HepG2 (cell line): ENCODE measurements around the gene KANTR. TPM values are rescaled to one million over a fixed set of nuclear protein-coding genes. Genes with fewer than 3 reads are reported as not detected.

ENCODE experiments used
- ATAC-seq: fragments of 200-7000 bp; cut with Tn5 transposase; 3 replicates; pipeline ENCODE4 v1.9.1; 2020; ENCODE audit warnings: mild to moderate bottlenecking, moderate library complexity
- BruUV-seq: library from RNA; stranded (reverse); fragments of 400-500 nt; replicated peaks from 2 replicates; lab custom pipeline; 2021; lab: Mats Ljungman, UMichigan
- CTCF ChIA-PET: fragments of 300-600 bp; formaldehyde crosslinking; extraction: SDS; loops from one replicate; lab custom pipeline; 2021; ENCODE audit warnings: low total read pairs, inconsistent platforms, low intra/inter-chr PET ratio; lab: Yijun Ruan, JAX
- POLR2A ChIA-PET: fragments of 350-600 bp; sonication (Branson Sonifier 250); formaldehyde crosslinking; loops from one replicate; lab custom pipeline; 2020; ENCODE audit warnings: antibody characterized with exemption, inconsistent platforms; lab: Yijun Ruan, JAX
- DNase-seq: peaks from one replicate; pipeline ENCODE4 v3.0.0-alpha.2; 2015; ENCODE audit warnings: low spot score
- FAIRE-seq: peaks from 3 replicates; lab custom pipeline; 2011; peaks lifted over from hg19 to GRCh38; lab: Jason Lieb, UNC
- H2AFZ ChIP-seq: one replicate; pipeline ENCODE4 v1.6.1; 2011; ENCODE audit warnings: low read length, inconsistent platforms
- H3K27ac ChIP-seq: fragments of 300-600 bp; 3 replicates; pipeline ENCODE4 v1.8.0; 2011; ENCODE audit warnings: mixed run types, mild to moderate bottlenecking, mixed read lengths, low read length, inconsistent platforms; ENCODE audit not compliant: insufficient read depth; ENCODE audit errors: extremely low read length
- H3K27me3 ChIP-seq, 2 experiments: fragments of 200-600 bp in 1 of 2; 2 replicates in 1 of 2; 3 replicates in 1 of 2; pipeline versions ENCODE4 v1.6.0 to v1.8.0; 2011; ENCODE audit warnings: low read length in 2 of 2, mild to moderate bottlenecking in 2 of 2, moderate library complexity in 2 of 2, inconsistent platforms in 1 of 2; ENCODE audit not compliant: insufficient read depth in 2 of 2, control insufficient read depth in 1 of 2
- H3K36me3 ChIP-seq, 2 experiments: fragments of 200-600 bp in 1 of 2; replicated peaks in 1 of 2; 2 replicates in 1 of 2; 3 replicates in 1 of 2; pipeline versions ENCODE4 v1.5.1 to v1.8.0; 2011; ENCODE audit warnings: low read length in 2 of 2, inconsistent platforms in 1 of 2; ENCODE audit not compliant: insufficient read depth in 2 of 2, control insufficient read depth in 1 of 2
- H3K4me1 ChIP-seq: 2 replicates; pipeline ENCODE4 v1.5.1; 2012; ENCODE audit warnings: low read length, inconsistent platforms; ENCODE audit not compliant: insufficient read depth
- H3K4me2 ChIP-seq: 2 replicates; pipeline ENCODE4 v1.6.0; 2011; ENCODE audit warnings: low read depth, low read length, inconsistent platforms
- H3K4me3 ChIP-seq, 3 experiments: fragments of 200-600 bp in 1 of 3; sonication (generic), shearing (Covaris generic) in 1 of 3; replicated peaks in 1 of 3; 2 replicates each; pipeline ENCODE4 v1.5.1; 2011 to 2016; ENCODE audit warnings: low read length in 3 of 3, inconsistent platforms in 2 of 3, low read depth in 2 of 3, mild to moderate bottlenecking in 2 of 3, control low read depth in 1 of 3, mixed read lengths in 1 of 3; ENCODE audit not compliant: insufficient read depth in 1 of 3
- H3K79me2 ChIP-seq: one replicate; pipeline ENCODE4 v1.6.1; 2011; ENCODE audit warnings: low read length, inconsistent platforms; ENCODE audit not compliant: insufficient read depth
- H3K9ac ChIP-seq: 2 replicates; pipeline ENCODE4 v1.6.0; 2011; ENCODE audit warnings: mild to moderate bottlenecking, low read depth, low read length, inconsistent platforms; ENCODE audit not compliant: insufficient read depth
- H3K9me3 ChIP-seq: 2 replicates; pipeline ENCODE4 v1.5.1; 2012; ENCODE audit warnings: mild to moderate bottlenecking, low read length
- H4K20me1 ChIP-seq: 2 replicates; pipeline ENCODE4 v1.6.0; 2011; ENCODE audit warnings: inconsistent platforms, mild to moderate bottlenecking, low read length, moderate library complexity; ENCODE audit not compliant: insufficient read depth
- BHLHE40 ChIP-seq: IDR thresholded peaks from 2 replicates; pipeline ENCODE4 v1.6.1; 2011; ENCODE audit warnings: low read length, improper control_type of control experiment
- GABPA ChIP-seq, 2 experiments: IDR thresholded peaks; 2 replicates each; pipeline ENCODE4 v1.6.1; 2011 to 2016; ENCODE audit warnings: low read depth in 2 of 2, low read length in 1 of 2, missing biosample characterization in 1 of 2, missing genetic modification characterization in 1 of 2
- HNRNPL ChIP-seq: fragments of 200-400 bp; formaldehyde crosslinking; IDR thresholded peaks from 2 replicates; pipeline ENCODE4 v1.6.1; 2017; ENCODE audit warnings: mild to moderate bottlenecking, low read depth, low read length
- WGBS: methylation state at CpG from one replicate; pipeline ENCODE4 v1.1.6; 2017; ENCODE audit warnings: low lambda C conversion rate; 5-methylcytosine and 5-hydroxymethylcytosine counted together
- in situ Hi-C: cut with HindIII; loops from 2 replicates; pipeline ENCODE4 v1.10.0; 2017; ENCODE audit warnings: low pct_unique_long_range_greater_than_20kb; ENCODE audit not compliant: extremely low pct_ligation_motif_present
- intact Hi-C: fragments of 100-400 bp; cut with micrococcal nuclease; formaldehyde crosslinking; loops from one replicate; pipeline ENCODE4 v1.10.0; 2022; ENCODE audit not compliant: unreplicated experiment
- polyA plus RNA-seq, 8 experiments: library from polyadenylated mRNA; depleted of rRNA in 3 of 8; stranded (reverse) in 7 of 8; unstranded in 1 of 8; fragments of >200 nt; fragmentation: Illumina TruSeq in 4 of 8; extraction: Trizol in 4 of 8; gene quantifications; 2 replicates each; pipeline versions ENCODE4 v1.2.1 to v1.2.3, GENCODE V29; 2011 to 2016; ENCODE audit warnings: low read depth in 4 of 8, missing spikeins in 1 of 8, mixed read lengths in 1 of 8; ENCODE audit not compliant: insufficient read depth in 1 of 8
- total RNA-seq, 5 experiments: library from RNA; depleted of rRNA; stranded (reverse); fragments of >200 nt; fragmentation: Illumina TruSeq; extraction: Trizol; gene quantifications; 2 replicates each; pipeline ENCODE4 v1.2.3, GENCODE V29; 2016; ENCODE audit warnings: low read depth in 1 of 5
- TF ChIP-seq, protein P1 (sequence below): sonication (generic); formaldehyde crosslinking; IDR thresholded peaks from 2 replicates; pipeline ENCODE4 v1.5.1; 2020; ENCODE audit warnings: mild to moderate bottlenecking, moderate library complexity, missing genetic modification reagents
- TF ChIP-seq, protein P2 (sequence below): sonication (generic); formaldehyde crosslinking; IDR thresholded peaks from 2 replicates; pipeline ENCODE4 v1.4.0; 2020; ENCODE audit warnings: missing genetic modification reagents
- TF ChIP-seq, protein P3 (sequence below): sonication (generic); formaldehyde crosslinking; IDR thresholded peaks from 2 replicates; pipeline ENCODE4 v1.5.0; 2020; ENCODE audit warnings: mild to moderate bottlenecking, missing genetic modification reagents
- TF ChIP-seq, protein P4 (sequence below): sonication (generic); formaldehyde crosslinking; IDR thresholded peaks from 2 replicates; pipeline ENCODE4 v1.8.1; 2023; ENCODE audit warnings: missing genetic modification reagents, inconsistent platforms, borderline replicate concordance
- TF ChIP-seq, protein P5 (sequence below): sonication (generic); formaldehyde crosslinking; IDR thresholded peaks from 2 replicates; pipeline ENCODE4 v1.4.0; 2020; ENCODE audit warnings: missing genetic modification reagents, low read depth, mild to moderate bottlenecking, borderline replicate concordance

Gene KANTR
- total and polyA plus RNA-seq, 2 of the 13 experiments (the other 11 are each of a cell fraction or from before 2014, with no cell fraction given), result 4.4 to 9.0 TPM

DNA sequence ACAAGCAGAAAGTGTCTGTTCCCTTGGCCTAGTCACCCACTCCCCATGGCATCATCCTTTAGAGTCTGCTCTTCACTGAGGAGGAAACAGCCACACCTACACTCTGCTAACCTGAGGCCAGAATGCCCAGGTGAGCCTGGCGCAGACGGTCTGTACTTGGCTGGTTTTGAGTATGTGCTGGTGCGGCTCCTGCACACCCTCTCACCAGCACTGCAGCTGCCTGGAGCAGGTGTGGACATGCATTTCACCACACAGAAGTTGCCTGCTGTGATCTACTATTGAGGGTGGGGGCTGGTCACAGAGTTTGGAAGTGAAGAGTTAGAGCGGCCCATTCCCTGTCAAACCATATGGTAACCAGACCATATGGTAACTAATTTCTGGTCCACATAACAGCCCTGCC, 39.5 kb downstream of the KANTR start:
- H3K9ac ChIP-seq, result no peak overlapping the region
- WGBS, result no CpG with 5 or more reads among the region's 4 CpGs
- no peaks in the 10 kb centered on the region for H3K9me3 ChIP-seq
- H3K4me1 ChIP-seq, result no peaks in the 10 kb centered on the region
- no peak for ATAC-seq
- in situ Hi-C loops, result no loop called here
- no peaks in the 10 kb centered on the region for H3K27me3 ChIP-seq
- no TSS peak for BruUV-seq
- no peak overlapping the region for H3K4me2 ChIP-seq
- no peak overlapping the region for H2AFZ ChIP-seq
- H3K36me3 ChIP-seq, result 0 out of 5 replicates have a peak, but pooled peaks cover 0 to 6% of the 10 kb centered on the region in 2 experiments
- FAIRE-seq, result no peak
- no peak overlapping the region for H3K4me3 ChIP-seq
- H4K20me1 ChIP-seq, result no peaks in the 10 kb centered on the region
- H3K27ac ChIP-seq, result no peak overlapping the region
- CTCF ChIA-PET, result no interaction called here
- POLR2A ChIA-PET, result no interaction called here
- H3K79me2 ChIP-seq, result no peaks in the 10 kb centered on the region
- TF ChIP-seq, protein P1, sequence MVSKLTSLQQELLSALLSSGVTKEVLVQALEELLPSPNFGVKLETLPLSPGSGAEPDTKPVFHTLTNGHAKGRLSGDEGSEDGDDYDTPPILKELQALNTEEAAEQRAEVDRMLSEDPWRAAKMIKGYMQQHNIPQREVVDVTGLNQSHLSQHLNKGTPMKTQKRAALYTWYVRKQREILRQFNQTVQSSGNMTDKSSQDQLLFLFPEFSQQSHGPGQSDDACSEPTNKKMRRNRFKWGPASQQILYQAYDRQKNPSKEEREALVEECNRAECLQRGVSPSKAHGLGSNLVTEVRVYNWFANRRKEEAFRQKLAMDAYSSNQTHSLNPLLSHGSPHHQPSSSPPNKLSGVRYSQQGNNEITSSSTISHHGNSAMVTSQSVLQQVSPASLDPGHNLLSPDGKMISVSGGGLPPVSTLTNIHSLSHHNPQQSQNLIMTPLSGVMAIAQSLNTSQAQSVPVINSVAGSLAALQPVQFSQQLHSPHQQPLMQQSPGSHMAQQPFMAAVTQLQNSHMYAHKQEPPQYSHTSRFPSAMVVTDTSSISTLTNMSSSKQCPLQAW (CRISPR knock-in tag), result no peak
- TF ChIP-seq, protein P2, sequence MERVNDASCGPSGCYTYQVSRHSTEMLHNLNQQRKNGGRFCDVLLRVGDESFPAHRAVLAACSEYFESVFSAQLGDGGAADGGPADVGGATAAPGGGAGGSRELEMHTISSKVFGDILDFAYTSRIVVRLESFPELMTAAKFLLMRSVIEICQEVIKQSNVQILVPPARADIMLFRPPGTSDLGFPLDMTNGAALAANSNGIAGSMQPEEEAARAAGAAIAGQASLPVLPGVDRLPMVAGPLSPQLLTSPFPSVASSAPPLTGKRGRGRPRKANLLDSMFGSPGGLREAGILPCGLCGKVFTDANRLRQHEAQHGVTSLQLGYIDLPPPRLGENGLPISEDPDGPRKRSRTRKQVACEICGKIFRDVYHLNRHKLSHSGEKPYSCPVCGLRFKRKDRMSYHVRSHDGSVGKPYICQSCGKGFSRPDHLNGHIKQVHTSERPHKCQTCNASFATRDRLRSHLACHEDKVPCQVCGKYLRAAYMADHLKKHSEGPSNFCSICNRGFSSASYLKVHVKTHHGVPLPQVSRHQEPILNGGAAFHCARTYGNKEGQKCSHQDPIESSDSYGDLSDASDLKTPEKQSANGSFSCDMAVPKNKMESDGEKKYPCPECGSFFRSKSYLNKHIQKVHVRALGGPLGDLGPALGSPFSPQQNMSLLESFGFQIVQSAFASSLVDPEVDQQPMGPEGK (CRISPR knock-in tag), result no peak
- no peak for DNase-seq
- intact Hi-C loops, result no loop called here

DNA sequence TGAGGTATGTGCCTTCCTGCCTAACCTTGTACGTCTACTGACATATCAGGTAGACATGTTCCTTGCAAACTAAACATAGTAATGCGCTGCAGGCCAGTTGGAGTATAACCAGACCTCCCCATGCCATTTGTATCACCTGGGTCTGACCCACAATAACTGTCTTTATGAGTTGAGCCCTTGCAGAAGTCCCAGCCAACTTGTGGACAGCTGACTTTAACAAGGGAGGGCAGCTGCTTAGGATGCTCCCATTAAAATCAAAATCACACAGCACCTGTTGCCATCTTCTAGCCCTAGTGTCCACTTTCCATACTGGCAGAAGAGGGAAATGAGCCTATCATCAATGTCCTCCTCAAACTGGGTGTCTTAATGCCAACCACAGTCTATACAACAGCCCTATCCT, 41.6 kb downstream of the KANTR start:
- ATAC-seq (no peak), FAIRE-seq (no peak), DNase-seq (no peak)
- BruUV-seq, result no TSS peak
- Histone ChIP-seq H4K20me1 (no peaks in the 10 kb centered on the region), H3K4me2 (no peak overlapping the region), H3K4me1 (no peaks in the 10 kb centered on the region), H3K27me3 (no peaks in the 10 kb centered on the region), H2AFZ (no peak overlapping the region), H3K79me2 (no peaks in the 10 kb centered on the region), H3K36me3 (0 out of 5 replicates have a peak, but pooled peaks cover 0 to 6% of the 10 kb centered on the region in 2 experiments), H3K9me3 (no peaks in the 10 kb centered on the region), H3K27ac (no peak overlapping the region), H3K4me3 (no peak overlapping the region), H3K9ac (no peak overlapping the region)
- no CpG with 5 or more reads among the region's 2 CpGs for WGBS
- intact Hi-C loops, result no loop called here
- POLR2A ChIA-PET, result no interaction called here
- in situ Hi-C loops, result no loop called here
- CTCF ChIA-PET, result no interaction called here
- TF ChIP-seq HNRNPL (no peak), BHLHE40 (no peak), GABPA (IDR thresholded peaks at IDR 0.05; ENCODE audit: low read depth, low read length) (no peak), GABPA (CRISPR knock-in tag; IDR thresholded peaks at IDR 0.05; ENCODE audit: low read depth) (no peak)
- TF ChIP-seq, protein P3, sequence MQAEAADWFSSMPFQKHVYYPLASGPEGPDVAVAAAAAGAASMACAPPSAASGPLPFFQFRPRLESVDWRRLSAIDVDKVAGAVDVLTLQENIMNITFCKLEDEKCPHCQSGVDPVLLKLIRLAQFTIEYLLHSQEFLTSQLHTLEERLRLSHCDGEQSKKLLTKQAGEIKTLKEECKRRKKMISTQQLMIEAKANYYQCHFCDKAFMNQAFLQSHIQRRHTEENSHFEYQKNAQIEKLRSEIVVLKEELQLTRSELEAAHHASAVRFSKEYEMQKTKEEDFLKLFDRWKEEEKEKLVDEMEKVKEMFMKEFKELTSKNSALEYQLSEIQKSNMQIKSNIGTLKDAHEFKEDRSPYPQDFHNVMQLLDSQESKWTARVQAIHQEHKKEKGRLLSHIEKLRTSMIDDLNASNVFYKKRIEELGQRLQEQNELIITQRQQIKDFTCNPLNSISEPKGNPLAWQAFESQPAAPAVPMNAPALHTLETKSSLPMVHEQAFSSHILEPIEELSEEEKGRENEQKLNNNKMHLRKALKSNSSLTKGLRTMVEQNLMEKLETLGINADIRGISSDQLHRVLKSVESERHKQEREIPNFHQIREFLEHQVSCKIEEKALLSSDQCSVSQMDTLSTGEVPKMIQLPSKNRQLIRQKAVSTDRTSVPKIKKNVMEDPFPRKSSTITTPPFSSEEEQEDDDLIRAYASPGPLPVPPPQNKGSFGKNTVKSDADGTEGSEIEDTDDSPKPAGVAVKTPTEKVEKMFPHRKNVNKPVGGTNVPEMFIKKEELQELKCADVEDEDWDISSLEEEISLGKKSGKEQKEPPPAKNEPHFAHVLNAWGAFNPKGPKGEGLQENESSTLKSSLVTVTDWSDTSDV (CRISPR knock-in tag), result no peak
- TF ChIP-seq, protein P4, sequence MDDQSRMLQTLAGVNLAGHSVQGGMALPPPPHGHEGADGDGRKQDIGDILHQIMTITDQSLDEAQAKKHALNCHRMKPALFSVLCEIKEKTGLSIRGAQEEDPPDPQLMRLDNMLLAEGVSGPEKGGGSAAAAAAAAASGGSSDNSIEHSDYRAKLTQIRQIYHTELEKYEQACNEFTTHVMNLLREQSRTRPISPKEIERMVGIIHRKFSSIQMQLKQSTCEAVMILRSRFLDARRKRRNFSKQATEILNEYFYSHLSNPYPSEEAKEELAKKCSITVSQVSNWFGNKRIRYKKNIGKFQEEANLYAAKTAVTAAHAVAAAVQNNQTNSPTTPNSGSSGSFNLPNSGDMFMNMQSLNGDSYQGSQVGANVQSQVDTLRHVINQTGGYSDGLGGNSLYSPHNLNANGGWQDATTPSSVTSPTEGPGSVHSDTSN (CRISPR knock-in tag), result no peak
- TF ChIP-seq, protein P5, sequence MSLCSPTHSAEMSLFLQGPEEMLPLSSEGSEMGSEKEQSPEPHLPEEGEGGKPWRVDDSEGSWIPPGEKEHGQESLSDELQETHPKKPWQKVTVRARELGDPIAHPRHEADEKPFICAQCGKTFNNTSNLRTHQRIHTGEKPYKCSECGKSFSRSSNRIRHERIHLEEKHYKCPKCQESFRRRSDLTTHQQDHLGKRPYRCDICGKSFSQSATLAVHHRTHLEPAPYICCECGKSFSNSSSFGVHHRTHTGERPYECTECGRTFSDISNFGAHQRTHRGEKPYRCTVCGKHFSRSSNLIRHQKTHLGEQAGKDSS (CRISPR knock-in tag), result no peak
